Thoracic aorta (tissue), 2 donors: ENCODE results near the gene FPGT. TPM values are rescaled to one million over a fixed set of nuclear protein-coding genes. Genes with fewer than 3 reads are reported as not detected.

Source experiments
- ATAC-seq: fragments of 150-250 bp; one replicate; pipeline ENCODE4 v1.8.0; 2017; ENCODE audit warnings: low read depth; ENCODE audit not compliant: insufficient number of reproducible peaks, low FRiP score
- DNase-seq: peaks from one replicate; pipeline ENCODE4 v3.0.0-alpha.2; 2020; ENCODE audit warnings: low spot score
- H3K27ac ChIP-seq, 2 donors: fragments of 200-600 bp; sonication (generic); 1 replicate in 1 of 2; 2 replicates in 1 of 2; pipeline ENCODE4 v1.5.1; 2016; ENCODE audit warnings: mild to moderate bottlenecking in 2 of 2, moderate library complexity in 2 of 2
- H3K27me3 ChIP-seq: fragments of 200-600 bp; sonication (generic); replicated peaks from 2 replicates; pipeline ENCODE4 v1.6.0; 2016; ENCODE audit warnings: mild to moderate bottlenecking; ENCODE audit not compliant: insufficient read depth
- H3K36me3 ChIP-seq: fragments of 200-600 bp; sonication (generic); one replicate; pipeline ENCODE4 v1.5.1; 2016
- H3K4me1 ChIP-seq, 2 donors: fragments of 200-600 bp; sonication (generic); 1 replicate in 1 of 2; 2 replicates in 1 of 2; pipeline versions ENCODE4 v1.5.1 to v1.6.0; 2016; ENCODE audit warnings: low read depth in 2 of 2, mild to moderate bottlenecking in 1 of 2; ENCODE audit not compliant: control insufficient read depth in 1 of 2
- H3K4me3 ChIP-seq: fragments of 200-600 bp; sonication (generic); 2 replicates; pipeline ENCODE4 v1.5.1; 2016; ENCODE audit warnings: mild to moderate bottlenecking
- H3K9me3 ChIP-seq: fragments of 200-600 bp; sonication (generic); 2 replicates; pipeline ENCODE4 v1.5.1; 2016
- CTCF ChIP-seq: fragments of 200-600 bp; sonication (generic); IDR thresholded peaks from one replicate; pipeline ENCODE4 v1.5.1; 2019; ENCODE audit warnings: antibody characterized with exemption
- total RNA-seq, 2 donors: library from RNA; depleted of rRNA; stranded (reverse); fragments of >200 nt; gene quantifications; one replicate each; pipeline versions ENCODE4 v1.1.0 to v1.2.3, GENCODE V29; 2016

FPGT gene
- total RNA-seq, 2 donors from 2014 or later: 8.9 to 17.1 TPM

- no peak for TF ChIP-seq CTCF
- peaks cover 4% of the 10 kb centered on the region for H3K36me3 ChIP-seq
- no peaks in the 10 kb centered on the region for H3K9me3 ChIP-seq
- no peaks in the 10 kb centered on the region for H3K27me3 ChIP-seq
- H3K27ac ChIP-seq: no peak overlapping the region
- ATAC-seq: no peak
- DNase-seq: no peak
- no peak overlapping the region for H3K4me3 ChIP-seq
- no peaks in the 10 kb centered on the region for H3K4me1 ChIP-seq
Measured at GRCh38 chr1:74205266-74205665, 7.2 kb downstream of the FPGT start.

GRCh38 chr1:74215229-74215628 lies 17.2 kb downstream of the FPGT start:
- DNase-seq: no peak
- H3K27ac ChIP-seq: no peak overlapping the region
- no peak for TF ChIP-seq CTCF
- H3K36me3 ChIP-seq: no peaks in the 10 kb centered on the region
- H3K27me3 ChIP-seq: no peaks in the 10 kb centered on the region
- no peaks in the 10 kb centered on the region for H3K4me1 ChIP-seq
- H3K9me3 ChIP-seq: no peaks in the 10 kb centered on the region
- no peak for ATAC-seq
- H3K4me3 ChIP-seq: no peak overlapping the region

- Histone ChIP-seq H3K27ac (no peak overlapping the region), H3K4me3 (no peak overlapping the region), H3K4me1 (no peaks in the 10 kb centered on the region), H3K9me3 (peaks cover 17% of the 10 kb centered on the region), H3K27me3 (no peaks in the 10 kb centered on the region), H3K36me3 (no peaks in the 10 kb centered on the region)
- no peak for DNase-seq
- no peak for ATAC-seq
- no peak for TF ChIP-seq CTCF
Measured at GRCh38 chr1:74222701-74223100, 24.7 kb downstream of the FPGT start.

DNA sequence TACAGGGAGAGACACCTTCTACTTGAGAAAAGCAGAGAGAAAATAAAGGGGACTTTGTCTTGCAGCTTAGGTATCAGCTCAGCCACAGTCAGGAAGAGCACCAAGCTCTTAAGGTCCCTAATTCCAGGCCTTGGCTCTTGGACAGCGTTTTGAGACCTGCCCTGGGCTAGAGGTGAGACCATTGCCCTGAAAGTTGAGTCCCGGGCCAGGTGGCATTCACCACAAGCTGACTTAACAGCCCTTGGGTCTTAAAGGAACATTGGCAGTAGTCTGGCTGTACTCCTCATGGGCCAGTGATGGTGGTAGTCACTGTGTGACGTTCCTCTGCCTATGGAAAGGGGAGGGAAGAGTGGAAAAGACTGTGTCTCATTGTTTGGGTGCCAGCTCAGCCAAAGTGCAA lies 25.4 kb downstream of the FPGT start:
- ATAC-seq (no peak), DNase-seq (no peak)
- Histone ChIP-seq H3K4me1 (no peaks in the 10 kb centered on the region), H3K4me3 (no peak overlapping the region), H3K27me3 (no peaks in the 10 kb centered on the region), H3K36me3 (no peaks in the 10 kb centered on the region), H3K9me3 (peaks cover 17% of the 10 kb centered on the region), H3K27ac (no peak overlapping the region)
- no peak for TF ChIP-seq CTCF

DNA sequence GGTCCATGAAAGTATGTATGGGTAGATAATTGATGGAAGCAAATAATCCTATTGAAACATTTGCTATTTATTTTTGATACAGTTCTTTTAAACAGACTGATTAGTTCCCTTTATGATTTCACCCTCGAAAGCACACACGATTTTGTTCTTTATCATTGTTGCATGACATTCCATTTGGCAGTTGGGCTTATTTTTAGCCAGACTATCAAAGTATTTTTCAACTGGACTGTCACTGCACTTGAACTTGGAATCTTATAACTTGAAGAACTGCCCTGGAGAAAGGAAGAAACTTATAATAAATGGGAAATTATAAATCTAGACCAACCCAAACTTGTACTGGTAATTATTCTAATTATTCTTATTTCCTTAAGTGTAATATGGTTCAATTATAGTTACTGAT lies 37.1 kb downstream of the FPGT start, which contains the start of gene TNNI3K:
Gene TNNI3K (plus strand): TSS at position 235 of the 400 bp plus-strand sequence. CDS start 65 bp downstream, at position 300.
- Histone ChIP-seq H3K36me3 (no peaks in the 10 kb centered on the region), H3K4me1 (no peaks in the 10 kb centered on the region), H3K27ac (no peak within 1 kb of the TSS), H3K27me3 (no peaks in the 10 kb centered on the region), H3K4me3 (no peak within 1 kb of the TSS), H3K9me3 (no peaks in the 10 kb centered on the region)
- no peak for TF ChIP-seq CTCF
- DNase-seq (no peak), ATAC-seq (no peak)
